Activated CD8-positive, alpha-beta memory T cell treated with anti-CD3 and anti-CD28 coated beads, Interleukin-2, amount 50 U/mL, for 48 hours (primary cell): ENCODE data around the gene VGLL4.
"Not testable (repeated sequence)": the region's sequence is repeated elsewhere in the genome, so short reads cannot be mapped to it uniquely, and the experiment has no call there.

Experiments used
- DNase-seq: peaks from one replicate; pipeline ENCODE4 v3.0.0-alpha.2; 2020

Gene VGLL4

DNA sequence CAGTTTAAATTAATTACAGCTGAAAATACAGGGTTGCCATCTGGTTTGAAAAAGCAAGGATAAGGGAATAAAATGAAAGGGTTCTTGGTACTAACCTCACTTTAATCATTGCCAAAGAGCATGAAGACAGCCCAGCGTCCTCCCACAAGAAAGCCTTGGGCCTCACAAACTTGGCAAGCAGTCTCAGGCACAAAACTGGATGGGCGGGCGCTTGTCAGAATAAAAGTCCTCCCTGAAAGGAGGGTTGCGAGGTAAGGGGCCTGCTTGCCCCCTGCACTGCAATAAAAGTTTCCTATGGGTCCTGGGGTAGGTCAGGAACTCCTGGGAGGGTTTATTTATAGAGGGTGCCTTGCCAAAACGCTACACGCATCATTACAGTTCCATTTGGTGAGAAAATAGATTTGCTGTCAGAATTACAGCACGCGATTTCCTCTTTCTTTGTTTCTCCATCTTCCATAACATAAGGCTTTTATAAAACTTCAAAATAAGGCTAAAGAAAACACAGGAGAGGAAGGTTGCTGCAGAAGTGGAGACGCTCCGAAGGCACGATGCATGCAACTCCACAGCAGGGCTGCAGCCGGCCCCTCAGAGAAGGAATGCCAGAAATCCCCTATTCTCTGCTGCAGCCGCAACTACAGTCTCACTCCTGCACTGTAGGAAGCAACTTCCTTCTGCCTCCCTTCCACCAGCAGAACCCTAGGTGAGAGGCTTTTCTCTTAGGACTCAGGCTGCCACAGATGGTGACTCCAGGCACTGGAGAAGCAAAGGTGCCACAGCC lies 61.3 kb downstream of the VGLL4 start:
- no peak for DNase-seq

DNA sequence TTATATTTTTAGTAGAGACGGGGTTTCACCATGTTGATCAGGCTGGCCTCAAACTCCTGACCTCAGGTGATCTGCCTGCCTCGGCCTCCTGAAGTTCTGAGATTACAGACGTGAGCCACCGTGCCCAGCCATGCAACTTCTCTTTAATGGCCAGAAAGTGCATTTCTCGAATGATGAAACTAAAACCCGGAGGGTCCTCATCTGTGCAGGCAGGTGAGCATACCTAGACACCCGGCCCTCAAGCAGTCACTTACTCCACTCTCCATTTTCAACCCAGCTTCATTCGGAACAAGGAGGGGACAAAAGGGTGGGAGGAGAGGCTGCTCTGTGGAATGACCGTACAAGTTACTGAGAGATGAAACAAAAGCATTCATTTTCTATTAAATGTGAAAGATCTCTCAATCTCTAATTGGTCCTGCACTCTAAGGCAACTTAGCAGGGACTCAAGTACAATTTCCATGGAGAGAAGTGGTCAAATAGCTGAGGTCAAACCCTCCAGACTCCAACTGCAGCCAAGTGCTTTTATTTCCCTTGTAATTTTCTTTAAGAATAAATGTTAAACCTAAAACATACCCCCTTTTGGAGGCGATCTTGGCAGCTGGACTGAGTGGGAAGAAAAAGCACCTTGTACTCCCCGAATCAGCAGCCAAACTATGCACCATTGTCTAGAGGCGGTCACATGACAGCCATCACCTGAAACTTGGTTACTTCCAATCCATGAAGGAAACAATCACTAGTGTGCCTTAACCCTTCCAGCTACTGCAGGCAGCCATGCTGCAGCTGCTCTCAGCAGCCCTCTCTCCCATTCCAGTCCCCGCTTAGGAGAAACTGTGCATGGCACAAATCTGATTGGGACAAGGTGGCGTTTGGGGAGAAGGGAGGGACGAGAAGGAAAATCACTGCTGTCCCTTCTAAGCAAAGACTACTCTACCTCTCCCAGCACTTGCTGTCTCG lies 62.2 kb downstream of the VGLL4 start:
- DNase-seq, result no peak

GRCh38 chr3:11580645-11581044 lies 63.1 kb downstream of the VGLL4 start:
- DNase-seq, result no peak

DNA sequence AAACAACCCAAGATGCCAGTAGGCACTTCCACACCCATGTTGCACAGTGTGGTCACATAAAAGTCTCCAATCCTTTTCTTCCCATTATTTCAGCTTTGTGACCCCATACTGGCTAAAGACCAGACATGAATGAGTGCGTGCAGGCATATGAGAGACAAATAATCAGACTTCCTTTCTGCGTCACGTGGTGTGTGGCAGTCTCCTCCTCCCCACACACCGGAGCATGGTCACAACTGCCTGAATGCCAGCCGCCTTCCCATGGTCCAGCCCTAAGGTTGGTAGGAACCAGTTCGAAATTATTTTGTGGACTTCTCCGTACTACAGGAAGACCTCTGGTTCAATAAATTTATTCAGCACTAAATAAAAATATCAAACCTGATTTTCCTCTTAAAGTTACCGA lies 65.5 kb downstream of the VGLL4 start:
- no peak for DNase-seq

DNA sequence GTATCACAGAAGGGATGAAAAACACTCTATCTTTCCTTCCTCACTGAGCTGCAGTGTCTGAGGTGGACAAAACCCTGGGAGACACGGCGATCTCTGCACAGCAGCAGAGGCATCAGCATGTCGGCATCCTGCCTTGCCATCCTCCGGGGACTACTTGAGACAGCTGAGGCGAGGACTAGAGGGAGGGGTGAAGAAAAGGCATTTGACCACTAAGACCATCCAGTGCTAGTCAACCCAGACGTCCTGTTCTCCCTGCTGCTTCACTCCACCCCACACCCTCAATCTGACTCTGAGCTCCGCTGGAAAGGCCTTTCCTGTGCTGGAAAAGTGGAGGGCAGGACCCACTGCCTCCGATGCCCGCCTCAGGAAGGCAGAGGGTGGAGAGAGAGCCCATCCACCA lies 67.3 kb downstream of the VGLL4 start:
- no peak for DNase-seq

DNA sequence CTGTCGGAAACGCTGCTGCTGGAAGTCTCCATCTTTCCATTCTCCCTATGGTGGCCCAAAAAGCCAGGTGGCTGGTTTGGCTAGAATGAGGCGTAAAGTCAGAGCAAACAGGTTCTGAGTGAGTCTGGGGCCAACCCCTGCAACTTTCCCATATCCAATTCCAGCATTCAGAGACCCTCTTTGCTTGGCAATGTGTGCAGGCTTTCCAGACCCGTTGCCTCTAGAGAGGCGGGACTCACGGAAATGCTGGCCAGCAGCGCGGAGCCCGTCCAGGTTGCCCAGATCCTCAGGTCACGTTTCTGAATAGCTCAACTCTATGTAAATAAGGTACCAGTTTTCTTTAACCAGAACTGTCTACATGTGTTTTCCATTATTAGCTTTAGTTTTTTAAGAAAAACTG lies 68.0 kb downstream of the VGLL4 start:
- DNase-seq, result no peak

- no peak for DNase-seq
These were observed 68.6 kb downstream of the VGLL4 start for GRCh38 chr3:11574981-11575669.

- not testable (repeated sequence) for DNase-seq
These were observed 71.1 kb downstream of the VGLL4 start for GRCh38 chr3:11572660-11573059.

DNA sequence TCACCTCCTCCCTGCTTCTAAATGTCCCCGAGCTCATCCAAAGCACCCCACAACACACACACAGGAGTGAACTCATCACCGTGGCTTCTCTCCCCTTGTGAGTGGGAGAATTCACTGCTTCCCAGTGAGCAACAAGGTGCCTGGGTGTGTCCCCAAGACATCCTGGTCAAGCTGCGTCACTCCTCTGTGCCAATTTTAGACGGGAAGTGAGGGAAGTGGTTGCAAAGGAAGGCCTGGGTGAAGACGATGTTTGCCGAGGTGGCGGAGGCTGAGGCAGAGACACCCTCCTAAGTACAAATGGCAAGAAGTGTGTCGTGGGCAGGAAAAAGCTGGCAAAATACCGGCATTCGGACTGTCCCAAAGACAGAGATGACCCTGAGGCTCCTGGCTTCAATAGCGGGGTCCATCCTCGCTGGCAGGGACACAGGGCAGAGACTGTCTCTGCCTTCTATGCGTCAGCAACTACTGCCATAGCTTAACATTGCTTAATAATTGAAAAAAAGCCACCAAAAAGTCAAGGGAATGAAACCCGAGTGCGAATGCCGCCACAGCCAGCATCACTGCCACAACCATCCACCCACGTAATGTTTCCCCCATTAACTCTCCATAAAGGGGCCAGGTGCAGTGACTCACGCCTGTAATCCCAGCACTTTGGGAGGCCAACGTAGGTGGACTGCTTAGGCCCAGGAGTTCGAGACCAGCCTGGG lies 72.8 kb downstream of the VGLL4 start:
- no peak for DNase-seq

DNA sequence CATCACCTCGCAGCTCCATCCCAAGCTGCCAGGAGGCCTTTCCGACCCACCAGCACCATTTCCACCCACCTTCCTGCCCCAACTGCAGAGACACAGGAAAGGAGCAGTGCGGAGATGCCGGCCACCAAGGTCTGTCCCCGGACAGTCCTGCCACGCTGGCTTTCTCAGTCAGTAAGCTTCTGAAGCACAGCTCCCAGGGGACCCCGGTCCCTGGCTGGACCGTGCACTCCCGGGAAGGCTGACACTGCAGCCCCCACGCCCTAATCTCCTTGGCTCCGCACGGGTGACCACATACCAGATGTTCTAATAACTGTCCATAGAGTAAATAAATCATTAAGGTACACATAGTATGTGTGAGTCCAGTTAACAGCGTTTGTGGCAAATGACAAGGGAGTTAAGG lies 73.5 kb downstream of the VGLL4 start:
- no peak for DNase-seq

GRCh38 chr3:11569156-11569741 lies 74.5 kb downstream of the VGLL4 start:
- DNase-seq, result no peak

DNA sequence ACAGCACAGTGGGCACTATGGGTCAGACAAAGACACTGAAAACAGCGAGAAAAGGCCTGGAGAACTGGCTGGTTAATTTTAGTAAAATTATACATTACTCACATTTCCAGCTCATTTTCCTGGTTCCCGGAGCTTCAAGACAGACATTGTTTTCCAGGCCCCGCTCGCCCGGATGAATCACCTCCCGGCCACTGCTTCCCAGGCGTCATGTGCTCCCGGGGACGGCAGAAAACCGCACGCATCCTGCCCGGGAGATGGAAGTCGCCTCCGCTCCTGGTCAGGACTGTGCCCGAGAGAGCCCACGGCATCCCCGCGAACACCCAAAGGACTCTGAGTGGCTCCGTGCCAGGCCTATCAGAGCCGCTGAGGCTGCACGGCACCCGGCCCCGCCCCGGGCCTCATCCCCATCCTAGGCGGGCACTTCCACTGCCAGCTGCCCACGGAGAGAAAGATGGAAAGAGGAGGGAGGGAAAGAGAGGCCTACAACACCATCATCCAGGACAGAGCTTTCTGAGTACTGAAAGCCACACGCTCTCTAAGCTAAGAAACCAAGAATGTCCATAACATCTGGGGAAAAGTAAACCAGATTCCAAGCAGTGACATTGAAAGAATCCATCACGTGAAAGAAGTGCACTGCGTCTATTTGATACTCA lies 75.1 kb downstream of the VGLL4 start:
- DNase-seq, result no peak

- no peak for DNase-seq
These were observed 75.9 kb downstream of the VGLL4 start for GRCh38 chr3:11567516-11568467.

- no peak for DNase-seq
These were observed 76.8 kb downstream of the VGLL4 start for GRCh38 chr3:11566916-11567315.

DNA sequence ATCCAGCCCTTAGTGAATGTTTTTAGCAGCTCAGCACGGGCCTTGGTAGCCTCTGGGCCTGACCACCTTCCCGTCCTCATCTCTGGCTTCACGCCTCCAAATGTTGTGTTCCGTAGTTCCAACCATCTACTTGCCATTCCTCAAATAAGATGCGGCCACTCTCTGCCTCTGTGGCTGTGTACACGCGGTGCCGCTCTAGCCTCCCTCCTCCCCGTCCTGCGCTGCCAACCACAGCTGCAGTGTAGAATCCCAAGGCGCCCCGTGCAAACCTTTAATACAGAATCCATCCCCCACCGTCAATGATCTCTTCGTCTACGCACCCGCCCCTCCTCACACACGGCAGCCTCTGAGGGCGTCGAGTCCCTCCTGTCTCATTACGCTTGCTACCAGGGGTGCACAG lies 77.2 kb downstream of the VGLL4 start:
- no peak for DNase-seq

- no peak for DNase-seq
These were observed 77.8 kb downstream of the VGLL4 start for GRCh38 chr3:11565932-11566331.

- DNase-seq, result no peak
These were observed 78.2 kb downstream of the VGLL4 start for GRCh38 chr3:11565492-11565891.

DNA sequence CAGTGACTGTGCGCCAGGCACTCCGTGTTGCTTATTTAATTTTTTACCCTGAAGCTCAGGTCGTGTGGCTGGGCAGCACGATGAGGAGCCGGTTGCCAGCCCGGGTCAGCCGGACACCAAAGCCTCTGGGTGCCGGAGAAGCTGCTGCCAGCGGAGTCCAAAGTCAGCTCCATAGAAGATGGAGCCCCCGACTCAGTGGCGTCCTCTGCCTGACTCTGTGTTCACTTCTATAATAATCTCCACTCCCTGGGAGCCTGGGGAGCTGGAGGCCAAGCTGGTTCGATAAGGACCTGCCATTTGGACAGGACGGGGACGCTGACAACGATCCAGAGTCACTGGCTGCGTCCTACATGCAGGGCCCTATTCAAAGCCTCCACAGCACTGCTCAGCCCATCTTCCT lies 78.6 kb downstream of the VGLL4 start:
- no peak for DNase-seq

GRCh38 chr3:11564577-11565001 lies 79.1 kb downstream of the VGLL4 start:
- DNase-seq, result no peak

DNA sequence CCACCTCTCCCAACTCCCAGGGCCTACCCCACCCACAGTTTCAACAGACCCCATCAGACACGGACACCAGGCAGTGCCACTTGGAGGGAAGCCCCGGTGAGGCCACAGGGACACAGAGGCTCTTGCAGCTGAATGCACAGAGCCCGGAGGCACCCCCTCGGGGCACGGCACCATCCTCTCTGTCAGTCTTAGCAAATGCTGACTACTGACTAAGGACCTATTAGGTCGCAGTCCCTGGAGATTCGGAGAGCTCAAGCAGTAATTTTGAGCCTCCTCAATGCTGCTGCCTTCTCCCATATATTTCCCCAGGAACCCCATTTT lies 79.9 kb downstream of the VGLL4 start:
- no peak for DNase-seq
